WERI-Rb-1 (cell line): ENCODE measurements around the gene BHLHE40.

Experiments
- DNase-seq: peaks from one replicate; pipeline ENCODE4 v3.0.0-alpha.2; 2020
- H3K27ac ChIP-seq: fragments of 250-450 bp; sonication (Bioruptor Pico); 2 replicates; pipeline ENCODE4 v1.5.1; 2020; ENCODE audit warnings: mild to moderate bottlenecking, moderate library complexity
- H3K27me3 ChIP-seq: fragments of 250-450 bp; sonication (Bioruptor Pico); 2 replicates; pipeline ENCODE4 v1.5.1; 2021; ENCODE audit warnings: mild to moderate bottlenecking, low read depth, moderate library complexity; ENCODE audit not compliant: insufficient read depth, severe bottlenecking
- H3K36me3 ChIP-seq: fragments of 250-450 bp; sonication (Bioruptor Pico); 2 replicates; pipeline ENCODE4 v1.5.1; 2020; ENCODE audit warnings: mild to moderate bottlenecking, moderate library complexity
- H3K4me3 ChIP-seq: 2 replicates; pipeline ENCODE4 v1.5.1; 2011; ENCODE audit warnings: low read depth, mild to moderate bottlenecking, control low read depth, low read length
- H3K9me3 ChIP-seq: fragments of 250-450 bp; sonication (Bioruptor Pico); 2 replicates; pipeline ENCODE4 v1.5.1; 2021; ENCODE audit warnings: mild to moderate bottlenecking, moderate library complexity; ENCODE audit not compliant: severe bottlenecking
- CTCF ChIP-seq: IDR thresholded peaks from 2 replicates; pipeline ENCODE4 v1.5.1; 2011; ENCODE audit warnings: low read depth, mild to moderate bottlenecking, control low read depth, inconsistent platforms, low read length

BHLHE40 gene

GRCh38 chr3:4938281-4938982 is 40.8 kb upstream of the BHLHE40 start:
- H3K27me3 ChIP-seq = no peaks in the 10 kb centered on the region
- H3K36me3 ChIP-seq = no peaks in the 10 kb centered on the region
- no peak overlapping the region for H3K4me3 ChIP-seq
- no peak for DNase-seq
- H3K9me3 ChIP-seq = no peaks in the 10 kb centered on the region
- TF ChIP-seq CTCF = no peak
- H3K27ac ChIP-seq = no peak overlapping the region

GRCh38 chr3:4939276-4939675 is 40.0 kb upstream of the BHLHE40 start:
- Histone ChIP-seq H3K36me3 (no peaks in the 10 kb centered on the region), H3K27me3 (no peaks in the 10 kb centered on the region), H3K27ac (no peak overlapping the region), H3K9me3 (no peaks in the 10 kb centered on the region), H3K4me3 (no peak overlapping the region)
- no peak for DNase-seq
- TF ChIP-seq CTCF = no peak

GRCh38 chr3:4940985-4941384 is 38.3 kb upstream of the BHLHE40 start:
- Histone ChIP-seq H3K36me3 (no peaks in the 10 kb centered on the region), H3K27me3 (no peaks in the 10 kb centered on the region), H3K4me3 (no peak overlapping the region), H3K9me3 (no peaks in the 10 kb centered on the region), H3K27ac (no peak overlapping the region)
- TF ChIP-seq CTCF = no peak
- DNase-seq = no peak

GRCh38 chr3:4943549-4943948 is 35.7 kb upstream of the BHLHE40 start:
- no peak for DNase-seq
- TF ChIP-seq CTCF = peak; percentile 6; the same call in 1 of the 2 replicates
- no peaks in the 10 kb centered on the region for H3K9me3 ChIP-seq
- no peak overlapping the region for H3K4me3 ChIP-seq
- no peaks in the 10 kb centered on the region for H3K27me3 ChIP-seq
- no peak overlapping the region for H3K27ac ChIP-seq
- no peaks in the 10 kb centered on the region for H3K36me3 ChIP-seq

GRCh38 chr3:4945324-4945723 is 33.9 kb upstream of the BHLHE40 start:
- no peak for DNase-seq
- Histone ChIP-seq H3K27ac (no peak overlapping the region), H3K4me3 (no peak overlapping the region), H3K9me3 (no peaks in the 10 kb centered on the region), H3K36me3 (no peaks in the 10 kb centered on the region), H3K27me3 (no peaks in the 10 kb centered on the region)
- TF ChIP-seq CTCF = no peak

- Histone ChIP-seq H3K27ac (no peak overlapping the region), H3K36me3 (no peaks in the 10 kb centered on the region), H3K4me3 (no peak overlapping the region), H3K9me3 (no peaks in the 10 kb centered on the region), H3K27me3 (no peaks in the 10 kb centered on the region)
- no peak for DNase-seq
- no peak for TF ChIP-seq CTCF
These were observed 32.2 kb upstream of the BHLHE40 start for GRCh38 chr3:4947028-4947427.
